ENCODE results near the gene TRIM66. TPM values are rescaled to one million over a fixed set of nuclear protein-coding genes. Genes with fewer than 3 reads are reported as not detected.

The TRIM66 gene
- total RNA-seq, 2 experiments from 2014 or later = 4.4 to 19.0 TPM

GRCh38 chr11:8719211-8719649 lies 36.8 kb upstream of the TRIM66 start:
- BruUV-seq (replicated peaks) = no TSS peak
- no peak overlapping the region for H2AFZ ChIP-seq (ENCODE audit: low read length)

DNA sequence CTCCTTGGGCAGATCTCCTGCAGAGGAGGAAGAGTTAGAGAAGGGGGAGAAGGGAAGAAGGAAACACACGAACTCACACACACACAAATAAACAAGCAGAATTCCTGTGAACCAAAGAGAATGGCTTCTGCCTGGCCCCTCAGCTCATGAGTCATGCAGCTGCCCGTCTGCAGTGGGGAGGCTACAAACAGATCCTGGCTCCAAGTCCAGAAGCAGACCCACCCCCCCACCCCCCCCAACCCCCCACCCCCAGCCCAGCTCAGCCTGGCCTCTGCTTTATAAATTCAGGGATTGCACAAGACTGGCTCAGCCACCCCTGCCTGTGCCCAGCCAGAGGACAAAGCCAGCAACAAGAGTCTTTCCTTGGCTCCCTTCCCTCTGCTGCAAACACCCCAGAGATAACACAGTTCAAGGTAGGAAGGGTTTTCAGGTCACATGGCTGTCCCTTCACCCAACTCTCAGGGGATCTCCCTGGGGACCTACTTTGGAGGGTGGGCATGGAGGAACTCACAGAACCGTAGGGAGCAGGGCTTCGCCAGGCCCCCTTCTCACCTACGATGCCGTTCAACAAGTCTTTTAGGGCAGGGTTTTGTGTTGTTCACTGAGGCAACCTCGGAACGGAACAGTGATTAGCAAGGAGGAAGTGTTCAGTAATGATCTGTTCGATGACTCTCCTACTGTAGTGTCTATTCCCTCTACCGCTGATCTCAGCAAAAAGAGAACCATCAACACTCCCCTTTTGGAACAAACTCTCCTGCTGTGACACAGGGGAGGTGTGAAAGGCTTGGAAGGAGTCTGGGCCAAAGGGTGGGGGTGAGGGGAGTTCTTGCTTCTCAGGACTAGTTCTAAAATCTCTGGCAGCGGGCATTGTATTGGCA lies 35.6 kb upstream of the TRIM66 start:
- DNase-seq (ENCODE audit: low spot score) = no peak
- POLR2A ChIA-PET = no interaction called here

More at GRCh38 chr11:8719211-8719649, 36.8 kb upstream of the TRIM66 start:
- H3K4me2 ChIP-seq (ENCODE audit: low read length) = no peak overlapping the region
- H3K79me2 ChIP-seq (ENCODE audit: insufficient read depth, low read depth, low read length) = no peaks in the 10 kb centered on the region
- TF ChIP-seq EZH2phosphoT487 (IDR thresholded peaks at IDR 0.05; ENCODE audit: borderline replicate concordance, low read depth, low read length) = no peak
- TF ChIP-seq, protein P1, sequence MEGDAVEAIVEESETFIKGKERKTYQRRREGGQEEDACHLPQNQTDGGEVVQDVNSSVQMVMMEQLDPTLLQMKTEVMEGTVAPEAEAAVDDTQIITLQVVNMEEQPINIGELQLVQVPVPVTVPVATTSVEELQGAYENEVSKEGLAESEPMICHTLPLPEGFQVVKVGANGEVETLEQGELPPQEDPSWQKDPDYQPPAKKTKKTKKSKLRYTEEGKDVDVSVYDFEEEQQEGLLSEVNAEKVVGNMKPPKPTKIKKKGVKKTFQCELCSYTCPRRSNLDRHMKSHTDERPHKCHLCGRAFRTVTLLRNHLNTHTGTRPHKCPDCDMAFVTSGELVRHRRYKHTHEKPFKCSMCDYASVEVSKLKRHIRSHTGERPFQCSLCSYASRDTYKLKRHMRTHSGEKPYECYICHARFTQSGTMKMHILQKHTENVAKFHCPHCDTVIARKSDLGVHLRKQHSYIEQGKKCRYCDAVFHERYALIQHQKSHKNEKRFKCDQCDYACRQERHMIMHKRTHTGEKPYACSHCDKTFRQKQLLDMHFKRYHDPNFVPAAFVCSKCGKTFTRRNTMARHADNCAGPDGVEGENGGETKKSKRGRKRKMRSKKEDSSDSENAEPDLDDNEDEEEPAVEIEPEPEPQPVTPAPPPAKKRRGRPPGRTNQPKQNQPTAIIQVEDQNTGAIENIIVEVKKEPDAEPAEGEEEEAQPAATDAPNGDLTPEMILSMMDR (conservative IDR thresholded peaks at IDR 0.05; ENCODE audit: low read length) = no peak
- H3K4me1 ChIP-seq (ENCODE audit: insufficient read depth, low read length, poor library complexity, severe bottlenecking) = no peaks in the 10 kb centered on the region
- no peaks in the 10 kb centered on the region for H3K36me3 ChIP-seq (ENCODE audit: insufficient read depth, low read length)
- H3K9me2 ChIP-seq (ENCODE audit: insufficient read depth, low read length) = no peaks in the 10 kb centered on the region
- H4K20me1 ChIP-seq (ENCODE audit: insufficient read depth, low read length) = no peaks in the 10 kb centered on the region
- H3K9me3 ChIP-seq (ENCODE audit: low read length) = no peaks in the 10 kb centered on the region
- no peak for DNase-seq (ENCODE audit: low spot score)
- no peak overlapping the region for H3K4me3 ChIP-seq (ENCODE audit: low read depth, low read length, poor library complexity, severe bottlenecking)
- ChIA-PET CTCF (ENCODE audit: unreplicated experiment) (no interaction called here), POLR2A (interaction anchor here (1.0 kb wide), 2 partner anchors 15 to 18 kb away, joined by 3 read pairs; no protein-coding TSS in a partner anchor)
- H3K27ac ChIP-seq (ENCODE audit: low read depth, low read length, poor library complexity, severe bottlenecking) = no peak overlapping the region
- intact Hi-C loops (cut with micrococcal nuclease; ENCODE audit: unreplicated experiment) = no loop called here

More for the DNA sequence above, 35.6 kb upstream of the TRIM66 start:
- no peak overlapping the region for H3K27ac ChIP-seq (ENCODE audit: low read depth, low read length, poor library complexity, severe bottlenecking)
- intact Hi-C loops (cut with micrococcal nuclease; ENCODE audit: unreplicated experiment) = no loop called here
- CTCF ChIA-PET (ENCODE audit: unreplicated experiment) = no interaction called here
- TF ChIP-seq EZH2phosphoT487 (IDR thresholded peaks at IDR 0.05; ENCODE audit: borderline replicate concordance, low read depth, low read length) = no peak
- TF ChIP-seq, protein P1 (conservative IDR thresholded peaks at IDR 0.05; ENCODE audit: low read length) = no peak
- H3K4me1 ChIP-seq (ENCODE audit: insufficient read depth, low read length, poor library complexity, severe bottlenecking) = no peaks in the 10 kb centered on the region
- no peaks in the 10 kb centered on the region for H3K9me2 ChIP-seq (ENCODE audit: insufficient read depth, low read length)
- peak overlapping the region; percentile 28; the same call in 1 of the 2 replicates for H2AFZ ChIP-seq (ENCODE audit: low read length)
- no peaks in the 10 kb centered on the region for H3K36me3 ChIP-seq (ENCODE audit: insufficient read depth, low read length)
- no peaks in the 10 kb centered on the region for H3K79me2 ChIP-seq (ENCODE audit: insufficient read depth, low read depth, low read length)
- H3K4me3 ChIP-seq (ENCODE audit: low read depth, low read length, poor library complexity, severe bottlenecking) = no peak overlapping the region
- BruUV-seq (replicated peaks) = no TSS peak
- H3K9me3 ChIP-seq (ENCODE audit: low read length) = no peaks in the 10 kb centered on the region
- H3K4me2 ChIP-seq (ENCODE audit: low read length) = peak overlapping the region; percentile 24; the same call in 1 of the 2 replicates
- H4K20me1 ChIP-seq (ENCODE audit: insufficient read depth, low read length) = no peaks in the 10 kb centered on the region
